ENCODE measurements around the gene RUNDC3A.
"Not testable (repeated sequence)": the region's sequence is repeated elsewhere in the genome, so short reads cannot be mapped to it uniquely, and the experiment has no call there.

The RUNDC3A gene

DNA sequence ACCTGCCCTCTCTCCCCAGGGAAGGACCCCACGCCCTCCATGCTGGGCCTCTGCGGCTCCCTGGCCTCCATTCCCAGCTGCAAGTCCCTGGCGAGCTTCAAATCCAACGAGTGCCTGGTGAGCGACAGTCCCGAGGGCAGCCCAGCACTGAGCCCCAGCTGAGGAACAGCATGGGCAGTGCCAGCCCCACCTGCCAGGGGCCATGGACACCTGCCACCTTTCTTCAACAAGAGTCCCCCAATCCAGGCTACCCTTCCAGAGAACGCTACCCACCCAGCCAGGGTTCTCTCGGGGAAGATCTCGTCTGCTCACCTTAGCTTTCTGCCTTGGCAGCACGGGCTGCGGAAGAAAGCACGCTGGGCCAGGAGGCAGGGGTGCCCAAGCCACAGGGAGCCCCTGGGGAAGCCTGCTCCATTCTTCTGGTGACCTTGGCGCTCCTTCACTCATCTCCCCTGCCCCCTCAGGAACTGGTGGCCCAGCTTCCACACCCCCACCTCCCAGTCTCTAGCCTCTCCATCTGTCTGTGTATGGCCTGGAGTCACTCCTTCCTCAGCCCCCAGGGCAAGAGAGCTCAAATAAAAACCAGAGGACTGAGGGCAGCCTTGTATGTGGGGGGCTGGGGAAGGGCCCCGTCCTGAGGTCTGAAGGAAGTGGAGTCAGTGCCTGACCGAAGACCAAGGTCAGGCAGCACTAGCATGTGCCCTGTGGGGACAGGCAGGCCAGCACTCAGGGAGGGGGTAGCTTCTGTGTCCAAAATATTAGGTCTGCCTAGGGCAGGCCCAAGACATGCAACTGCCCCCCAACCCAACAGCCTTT, 9.9 kb downstream of the RUNDC3A start:
- DNase-seq (ENCODE audit: extremely low read depth in 1 of 2, low read depth in 1 of 2): no peak

DNA sequence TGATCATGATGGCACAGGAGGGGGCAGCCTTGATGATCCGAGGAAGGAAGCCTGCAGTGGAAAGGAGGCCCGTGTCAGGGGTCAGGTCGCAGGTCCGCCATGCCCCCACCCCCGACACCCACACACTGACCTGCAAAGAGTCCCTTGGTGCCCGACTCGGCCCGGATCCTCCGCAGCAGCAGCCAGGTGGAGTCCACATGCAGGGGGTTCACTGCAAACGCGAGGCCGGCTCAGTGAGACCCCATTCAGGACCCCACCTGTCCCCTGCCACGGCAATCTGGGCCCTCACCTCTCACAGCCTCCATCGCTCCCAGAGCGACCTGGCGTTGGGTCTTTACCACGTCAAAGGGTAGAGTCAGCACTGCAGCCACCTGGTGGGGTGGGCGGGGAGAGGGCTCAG, 11.7 kb downstream of the RUNDC3A start:
- no peak for DNase-seq (ENCODE audit: extremely low read depth in 1 of 2, low read depth in 1 of 2)

DNA sequence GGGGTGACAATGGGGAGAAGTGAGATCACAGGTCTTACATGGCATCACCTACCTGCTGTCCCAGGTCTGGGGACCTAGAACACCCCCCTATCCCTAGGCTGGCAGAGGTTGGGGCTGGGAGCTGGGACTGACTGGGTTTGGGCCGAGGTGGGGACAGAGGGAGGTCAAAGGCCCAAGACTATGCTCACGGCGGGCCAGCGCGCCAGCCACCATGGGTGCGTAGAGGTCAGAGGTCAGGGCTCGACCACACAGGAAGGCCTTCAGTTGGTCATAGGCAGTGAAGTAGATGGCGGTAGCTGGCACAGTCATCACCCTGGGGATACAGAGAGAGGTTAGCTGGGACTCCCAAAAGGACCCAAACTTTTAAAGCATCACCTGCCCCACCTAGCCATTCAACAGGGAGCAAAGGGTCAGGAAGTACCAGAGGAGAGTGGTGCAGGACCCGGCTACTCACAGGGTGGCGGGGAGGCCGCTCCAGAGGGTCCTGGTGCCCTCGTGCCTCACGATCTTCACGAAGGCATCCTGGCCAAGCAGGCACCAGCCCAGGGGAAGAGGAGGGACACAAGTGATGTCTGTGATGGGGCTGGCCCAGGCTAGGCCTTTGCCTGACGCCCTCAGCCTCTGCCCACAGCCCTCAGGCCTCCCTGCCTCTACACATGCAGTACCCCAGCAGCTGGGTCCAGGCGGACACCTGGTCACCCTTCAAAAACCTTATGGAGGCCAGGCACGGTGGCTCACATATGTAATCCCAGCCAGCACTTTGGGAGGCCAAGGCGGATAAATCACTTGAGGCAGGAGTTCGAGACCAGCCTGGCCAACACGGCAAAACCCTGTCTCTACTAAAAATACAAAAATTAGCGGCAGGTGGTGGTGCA, 13.1 kb downstream of the RUNDC3A start:
- no peak for DNase-seq (ENCODE audit: extremely low read depth in 1 of 2, low read depth in 1 of 2)

DNA sequence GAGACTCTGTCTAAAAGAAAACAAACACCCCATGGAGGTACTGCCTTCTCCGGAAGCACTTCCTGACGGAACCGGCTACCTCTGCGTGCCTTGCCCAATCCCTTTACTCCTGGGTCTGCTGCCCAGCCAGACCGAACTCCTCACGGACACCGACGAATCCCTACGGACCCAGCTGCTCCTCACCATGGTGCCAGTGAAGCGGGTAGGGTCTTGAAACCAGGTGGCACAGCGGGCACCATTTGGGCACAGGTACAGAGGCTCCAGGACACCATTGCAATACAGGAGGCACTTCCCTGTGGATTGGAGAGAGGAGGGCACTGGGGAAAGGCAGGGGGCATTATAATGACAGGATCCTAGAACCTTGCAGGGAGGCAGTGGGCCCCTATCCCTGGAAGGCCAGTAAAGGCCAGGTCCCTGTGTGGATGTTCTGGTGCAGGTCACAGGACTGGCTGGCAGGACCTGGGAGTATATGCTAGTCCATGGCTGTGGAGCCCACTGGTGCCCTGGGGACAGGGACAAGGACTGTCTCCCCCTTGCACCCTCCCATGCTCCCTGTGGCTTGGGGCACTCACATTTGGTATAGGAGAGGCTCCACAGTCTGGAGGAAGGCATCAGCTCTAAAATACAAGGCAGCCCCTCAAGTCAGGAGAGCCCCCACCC, 14.0 kb downstream of the RUNDC3A start:
- no peak for DNase-seq (ENCODE audit: extremely low read depth in 1 of 2, low read depth in 1 of 2)

DNA sequence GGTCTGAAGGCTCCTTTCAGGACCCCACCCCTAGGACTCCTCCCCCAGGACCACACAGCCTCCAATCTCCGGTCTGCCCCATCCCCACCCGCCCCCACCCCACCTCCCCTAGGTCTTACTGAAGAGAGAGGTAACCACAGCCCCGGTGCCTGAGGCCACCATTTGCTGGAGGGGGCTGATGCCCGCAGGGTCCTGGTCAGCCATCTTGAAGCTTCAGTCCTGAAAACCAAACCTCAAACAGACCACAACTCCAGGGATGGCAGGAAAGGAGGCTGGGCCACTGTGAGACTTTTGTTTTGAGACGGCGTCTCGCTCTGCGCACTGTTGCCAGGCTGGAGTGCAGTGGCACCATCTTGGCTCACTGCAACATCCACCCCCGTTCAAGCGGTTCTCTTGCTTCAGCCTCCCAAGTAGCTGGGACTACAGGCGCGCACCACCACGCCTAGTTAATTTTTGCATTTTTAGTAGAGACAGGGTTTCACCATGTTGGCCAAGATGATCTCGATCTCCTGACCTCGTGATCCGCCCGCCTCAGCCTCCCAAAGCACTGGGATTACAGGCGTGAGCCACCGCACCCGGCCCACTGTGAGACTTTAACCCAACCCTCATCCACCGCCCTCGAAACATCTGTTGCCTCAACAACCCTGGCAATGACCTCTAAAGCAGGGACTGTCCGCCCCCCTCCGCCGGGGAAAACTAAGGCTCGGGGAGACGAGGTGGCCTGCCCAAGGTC, 15.1 kb downstream of the RUNDC3A start:
- no peak for DNase-seq (ENCODE audit: extremely low read depth in 1 of 2, low read depth in 1 of 2)

DNA sequence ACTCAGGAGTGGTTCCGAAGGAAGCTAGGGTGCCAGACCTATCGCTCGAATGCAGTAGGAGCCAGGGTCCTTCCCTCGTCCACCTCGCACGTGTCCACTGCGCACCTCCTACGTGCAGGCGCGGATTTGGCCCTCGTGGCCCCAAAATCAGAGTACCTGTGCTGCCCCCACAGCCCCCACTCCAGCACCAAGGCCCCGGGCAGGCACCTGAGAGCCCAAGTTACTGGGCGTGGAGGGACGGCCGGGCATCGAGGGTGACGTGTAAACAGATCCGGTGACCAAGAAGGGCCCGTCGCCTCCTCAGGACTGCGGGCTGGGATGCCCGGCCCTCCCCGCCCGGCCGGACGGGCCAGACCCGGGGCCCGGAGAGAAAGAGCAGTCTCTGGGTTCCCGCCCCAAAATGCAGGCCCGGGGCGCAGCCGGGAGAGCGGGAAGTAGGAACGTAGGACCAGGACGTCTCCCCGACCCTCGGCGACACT, 15.7 kb downstream of the RUNDC3A start:
- no peak for DNase-seq (ENCODE audit: extremely low read depth in 1 of 2, low read depth in 1 of 2)

DNA sequence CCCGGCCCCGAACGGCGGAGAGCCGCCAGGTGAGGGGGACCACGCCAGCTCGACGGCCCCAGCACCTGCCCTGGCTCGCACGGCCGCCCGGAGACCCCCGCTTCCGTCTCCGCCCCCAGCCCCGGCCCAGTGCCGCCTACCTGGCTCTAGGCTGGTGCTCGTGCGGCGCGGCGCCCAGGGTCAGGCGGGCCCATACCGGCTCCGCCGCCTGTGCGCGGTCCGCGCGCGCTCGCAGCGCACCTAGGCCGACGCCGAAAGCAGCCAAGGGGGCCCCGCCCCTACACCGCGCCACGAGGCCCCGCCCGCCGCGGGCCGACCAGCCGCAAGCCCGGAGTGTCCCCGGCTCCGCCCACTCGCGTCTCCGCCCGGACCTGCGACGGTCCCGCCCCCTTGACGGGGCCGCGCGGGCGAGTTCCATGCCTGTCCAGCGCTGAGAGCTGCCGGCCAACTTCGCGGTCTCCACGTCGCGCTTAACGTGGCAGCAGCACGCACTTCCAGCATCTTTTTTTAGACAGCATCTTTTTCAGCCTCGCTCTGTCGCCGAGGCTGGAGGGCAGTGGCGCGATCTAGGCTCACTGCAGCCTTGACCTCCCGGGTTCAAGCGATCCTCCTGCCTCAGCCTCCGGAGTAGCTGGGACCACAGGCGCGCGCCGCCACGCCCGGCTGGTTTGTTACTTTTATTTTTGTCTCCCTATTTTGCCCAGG, 16.3 kb downstream of the RUNDC3A start, which contains the start of gene SLC25A39:
SLC25A39 (minus strand) TSS at position 253 of the 705 bp plus-strand sequence. CDS start 1,261 bp downstream, outside the sequence.
- peak; percentile 86 to 94 for DNase-seq (ENCODE audit: extremely low read depth in 1 of 2, low read depth in 1 of 2)

DNA sequence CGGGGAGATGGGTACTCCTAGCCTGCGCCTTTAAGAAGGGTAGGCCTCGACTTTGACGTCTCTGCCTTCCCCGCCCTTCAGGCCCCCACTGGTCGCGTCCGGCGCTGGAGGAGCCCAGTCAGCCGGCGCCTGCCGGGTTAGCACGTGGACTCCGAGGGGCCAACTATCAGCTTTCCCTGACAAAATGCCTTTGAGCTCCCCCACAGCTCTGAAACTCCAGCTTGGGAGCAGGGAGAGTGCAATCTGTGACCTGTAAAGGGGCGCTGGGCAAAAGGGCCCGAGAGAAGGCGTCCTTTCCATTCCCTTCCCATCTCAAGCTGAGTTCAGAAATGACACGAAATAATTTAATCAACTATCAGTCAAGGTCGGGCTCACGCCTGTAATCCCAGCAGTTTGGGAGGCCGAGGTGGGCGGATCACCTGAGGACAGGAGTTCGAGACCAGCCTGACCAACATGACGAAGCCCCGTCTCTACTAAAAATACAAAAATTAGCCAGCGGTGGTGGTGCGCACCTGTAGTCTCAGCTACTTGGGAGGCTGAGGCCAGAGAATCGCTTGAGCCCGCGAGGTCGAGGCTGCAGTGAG, 18.6 kb downstream of the RUNDC3A start:
- DNase-seq (ENCODE audit: extremely low read depth in 1 of 2, low read depth in 1 of 2): peak; percentile 81 to 87

DNA sequence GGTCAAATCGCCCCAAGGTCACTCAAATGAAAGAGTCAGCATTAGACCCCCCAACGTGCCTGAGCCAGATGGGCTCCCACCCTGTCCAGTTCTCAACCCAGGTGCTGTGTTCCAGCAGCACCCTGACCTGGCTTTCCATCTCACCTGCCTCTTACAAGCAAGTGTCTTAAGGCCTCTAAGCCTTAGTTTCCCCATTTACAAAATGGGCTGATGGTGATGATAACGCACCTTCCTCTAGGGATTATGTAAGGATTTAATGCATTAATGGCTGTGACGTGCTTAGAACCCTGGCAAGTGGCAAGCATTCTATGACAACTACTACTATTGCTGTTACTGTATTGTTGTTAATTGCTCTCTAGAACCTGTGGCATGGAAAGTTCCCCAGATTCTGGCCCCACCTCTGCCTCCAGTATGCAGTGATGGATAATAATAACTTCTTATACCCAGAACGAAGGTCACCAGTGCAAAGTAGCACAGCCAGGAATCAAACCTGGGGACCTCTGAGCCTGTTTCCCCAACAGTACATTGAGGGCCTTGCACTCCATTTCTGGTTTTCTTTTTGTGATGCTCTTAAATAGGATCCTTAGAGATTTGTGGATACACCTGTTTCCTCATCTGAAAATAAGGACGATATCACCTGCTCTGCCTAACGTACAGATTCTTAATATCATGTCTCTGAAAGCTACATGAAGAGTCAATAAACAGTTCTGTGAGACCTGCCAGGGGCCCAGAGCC, 19.5 kb downstream of the RUNDC3A start:
- no peak for DNase-seq (ENCODE audit: extremely low read depth in 1 of 2, low read depth in 1 of 2)

DNA sequence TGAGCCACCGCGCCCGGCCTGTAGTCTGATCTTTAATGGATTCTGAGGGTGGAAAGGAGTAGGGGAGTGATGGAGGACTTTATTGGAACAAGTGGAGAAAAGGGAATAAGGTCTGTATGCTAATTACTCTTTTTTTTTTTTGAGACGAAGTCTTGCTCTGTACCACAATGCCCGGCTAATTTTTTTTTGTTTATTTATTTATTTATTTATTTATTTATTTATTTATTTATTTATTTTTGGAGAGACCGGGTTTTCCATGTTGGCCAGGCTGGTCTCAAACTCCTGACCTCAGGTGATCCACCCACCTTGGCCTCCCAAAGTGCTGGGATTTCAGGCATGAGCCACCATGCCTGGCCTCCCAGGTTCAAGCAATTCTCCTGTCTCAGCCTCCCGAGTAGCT, 21.1 kb downstream of the RUNDC3A start:
- DNase-seq (ENCODE audit: extremely low read depth in 1 of 2, low read depth in 1 of 2): not testable (repeated sequence)

DNA sequence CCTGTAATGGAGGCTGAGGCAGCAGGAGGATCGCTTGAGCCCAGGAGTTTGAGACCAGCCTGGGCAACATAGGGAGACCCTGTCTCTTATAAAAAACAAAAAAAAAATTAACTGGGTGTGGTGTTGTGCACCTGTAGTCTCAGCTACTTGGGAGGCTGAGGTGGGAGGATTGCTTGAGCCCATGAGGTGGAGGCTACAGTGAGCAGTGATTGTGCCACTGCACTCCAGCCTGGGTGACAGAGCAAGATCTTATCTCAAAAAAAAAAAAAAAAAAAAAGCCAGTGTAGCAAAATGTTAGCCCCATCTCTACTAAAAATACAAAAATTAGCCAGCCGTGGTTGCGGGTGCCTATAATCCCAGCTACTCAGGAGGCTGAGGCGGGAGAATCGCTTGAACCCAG, 21.9 kb downstream of the RUNDC3A start:
- not testable (repeated sequence) for DNase-seq (ENCODE audit: extremely low read depth in 1 of 2, low read depth in 1 of 2)

DNA sequence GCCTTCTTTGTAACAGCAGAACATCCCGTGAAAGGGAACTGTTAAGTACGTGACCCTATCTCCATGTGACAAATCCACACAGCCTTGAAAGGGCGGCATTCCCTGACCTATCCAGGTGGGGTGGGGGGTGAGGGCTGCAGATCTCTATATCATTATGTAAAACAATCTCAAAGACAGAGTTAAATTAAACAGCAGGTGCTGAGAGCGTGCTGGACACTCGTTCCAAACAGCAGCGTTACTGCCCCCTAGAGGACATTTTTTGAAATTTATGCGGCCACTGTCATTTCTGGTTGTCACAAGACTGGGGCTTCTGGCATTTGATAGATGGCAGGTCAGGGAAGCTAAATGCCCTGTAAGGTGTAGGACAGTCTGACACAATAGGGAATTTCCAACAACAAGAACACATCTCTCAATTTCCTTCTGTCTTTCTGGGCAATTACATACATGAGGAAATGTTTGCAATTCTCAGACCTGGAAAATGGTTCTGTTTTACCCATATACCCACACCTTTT, 22.9 kb downstream of the RUNDC3A start:
- peak in 1 of 2 donors; percentile 57 for DNase-seq (ENCODE audit: extremely low read depth in 1 of 2, low read depth in 1 of 2)

DNA sequence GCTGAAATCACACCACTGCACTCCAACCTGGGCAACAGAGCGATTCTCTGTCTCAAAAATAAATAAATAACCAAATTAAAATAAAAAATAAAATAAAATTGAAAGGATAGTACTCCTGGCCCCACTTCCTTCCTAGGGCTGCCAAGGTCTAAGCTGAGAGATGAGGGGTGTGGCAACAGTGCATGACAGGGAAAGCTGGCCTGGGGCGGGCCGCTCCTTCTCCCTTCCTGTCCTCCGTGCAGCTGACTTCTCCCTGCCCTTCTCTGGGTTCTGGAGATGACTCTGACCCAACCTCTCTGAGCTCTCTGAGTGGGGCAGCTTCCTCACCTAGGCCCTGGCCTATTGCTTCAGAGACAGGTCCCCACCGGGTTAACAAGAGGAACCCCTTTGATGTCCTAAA, 25.0 kb downstream of the RUNDC3A start:
- DNase-seq (ENCODE audit: extremely low read depth in 1 of 2, low read depth in 1 of 2): no peak

DNA sequence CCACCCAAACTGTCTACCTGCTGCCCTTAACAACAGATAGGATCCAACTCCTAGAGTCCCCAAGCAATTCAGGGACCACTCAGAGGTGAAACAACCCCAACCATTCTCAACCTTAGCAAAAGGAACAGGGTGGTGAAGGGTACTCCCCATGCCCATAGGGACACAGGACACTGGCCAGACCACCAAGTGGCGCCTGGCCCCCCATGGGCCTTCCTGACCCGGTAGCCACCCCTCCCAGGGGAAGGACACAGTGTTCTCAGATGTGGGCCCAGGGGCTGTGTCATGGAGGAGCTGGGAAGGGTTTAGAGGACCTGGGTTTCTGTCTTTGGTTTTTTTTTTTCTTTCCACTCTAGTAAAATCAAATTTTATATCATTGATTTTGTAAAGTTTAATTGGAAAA, 25.9 kb downstream of the RUNDC3A start:
- DNase-seq (ENCODE audit: extremely low read depth in 1 of 2, low read depth in 1 of 2): no peak

DNA sequence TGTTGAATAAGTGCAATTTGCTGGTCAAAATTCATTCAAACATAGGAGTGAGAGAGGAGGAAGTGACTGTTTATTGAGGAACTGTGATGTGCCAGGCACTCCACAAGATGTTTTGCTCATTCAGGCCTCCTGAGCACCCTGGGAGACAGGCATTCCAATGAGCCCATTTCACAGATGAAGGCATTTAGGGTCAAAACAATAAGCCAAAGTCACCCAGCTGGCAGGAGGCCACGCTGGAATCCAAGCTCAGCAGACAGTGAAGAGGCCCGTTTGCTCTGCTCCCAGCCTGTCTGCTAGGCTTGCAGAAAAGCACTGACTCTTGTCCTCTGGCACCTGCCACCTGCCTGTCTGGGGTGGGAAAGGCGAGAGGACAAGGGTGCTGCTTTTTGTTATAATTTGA, 26.3 kb downstream of the RUNDC3A start:
- DNase-seq (ENCODE audit: extremely low read depth in 1 of 2, low read depth in 1 of 2): no peak

DNA sequence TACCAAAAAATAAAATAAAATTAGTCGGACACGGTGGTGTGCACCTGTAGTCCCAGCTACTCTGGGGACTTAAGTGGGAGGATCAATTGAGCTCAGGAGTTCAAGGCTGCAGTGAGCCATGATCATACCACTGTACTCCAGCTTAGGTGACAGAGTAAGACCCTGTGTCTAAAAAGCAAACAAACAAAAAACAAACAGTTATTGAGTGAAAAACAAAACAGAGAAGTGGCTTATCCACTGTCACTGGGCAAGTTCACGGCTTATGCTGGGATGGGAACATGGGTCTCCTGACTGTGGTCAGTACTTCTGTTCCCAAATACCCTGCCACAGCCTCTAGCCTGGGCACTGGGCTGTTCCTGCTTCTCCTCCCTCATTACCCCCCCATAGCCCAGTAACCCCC, 27.2 kb downstream of the RUNDC3A start:
- no peak for DNase-seq (ENCODE audit: extremely low read depth in 1 of 2, low read depth in 1 of 2)

DNA sequence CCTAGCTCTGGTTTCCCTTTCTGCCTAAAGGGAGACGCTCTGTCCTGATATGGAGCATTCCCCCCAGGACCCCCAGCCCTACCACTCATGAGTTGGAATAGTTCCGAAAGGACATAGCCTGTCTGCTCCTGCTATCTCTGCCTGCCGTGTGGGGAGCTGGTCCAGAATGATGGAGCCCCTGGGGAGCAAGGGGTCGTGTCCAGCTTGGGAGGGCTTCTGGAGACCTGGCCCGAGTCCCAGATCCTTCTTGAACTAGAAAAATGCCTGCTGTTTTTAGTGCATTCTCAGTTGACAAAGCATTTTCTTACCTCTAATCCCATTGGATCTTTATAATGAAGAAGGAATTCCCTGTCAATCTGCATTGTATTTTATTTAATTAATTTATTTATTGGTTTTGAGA, 27.6 kb downstream of the RUNDC3A start:
- no peak for DNase-seq (ENCODE audit: extremely low read depth in 1 of 2, low read depth in 1 of 2)

DNA sequence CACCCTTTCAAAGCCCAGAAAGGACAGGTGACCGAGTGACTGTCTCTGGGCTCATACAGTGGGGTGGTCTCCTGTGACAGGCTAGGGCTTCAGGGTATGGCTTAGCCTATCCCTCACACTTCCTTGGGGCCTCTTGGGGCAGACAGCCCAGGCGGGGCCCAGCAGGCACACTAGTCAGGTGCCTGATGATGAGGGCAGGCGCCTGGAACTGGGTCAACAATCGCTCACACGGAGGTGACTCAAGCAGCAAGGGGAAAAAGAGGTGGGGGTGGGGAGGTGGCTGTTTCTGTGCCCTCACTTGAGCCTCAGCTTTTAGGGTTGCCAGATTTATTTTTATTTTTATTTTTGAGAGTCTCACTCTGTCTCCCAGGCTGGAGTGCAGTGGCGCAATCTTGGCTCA, 30.3 kb downstream of the RUNDC3A start:
- no peak for DNase-seq (ENCODE audit: extremely low read depth in 1 of 2, low read depth in 1 of 2)

DNA sequence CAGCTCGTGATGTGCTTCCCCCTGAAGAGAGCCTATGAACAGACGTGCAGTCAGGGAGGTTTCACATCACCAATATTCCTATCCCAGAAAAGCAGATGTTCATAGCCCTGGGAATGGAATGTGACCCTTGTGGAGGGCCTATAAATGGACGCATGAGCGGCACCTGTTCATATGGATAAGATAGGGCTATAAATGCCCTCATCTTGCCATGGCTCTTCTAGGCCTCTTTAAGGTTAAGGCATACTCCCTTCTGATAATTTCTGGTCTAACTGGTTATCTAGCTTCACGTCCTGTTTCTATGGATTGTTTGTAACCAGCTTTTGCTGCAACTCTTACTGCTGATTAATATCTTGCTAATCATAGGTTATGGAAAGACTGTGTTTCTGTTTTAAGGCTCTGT, 32.2 kb downstream of the RUNDC3A start:
- not testable (repeated sequence) for DNase-seq (ENCODE audit: extremely low read depth in 1 of 2, low read depth in 1 of 2)

Measured in stimulated activated CD8-positive, alpha-beta memory T cell treated with anti-CD3 and anti-CD28 coated beads, Interleukin-7, amount 100 ng/mL, for 48 hours (primary cell).